H9 (cell line): ENCODE results near the gene VAMP2. TPM values are rescaled to one million over a fixed set of nuclear protein-coding genes. Genes with fewer than 3 reads are reported as not detected.

Experiments
- DNase-seq: peaks from one replicate; pipeline ENCODE4 v3.0.0-alpha.2; 2017
- H2AFZ ChIP-seq: one replicate; pipeline ENCODE4 v1.6.1; 2013; ENCODE audit warnings: mild to moderate bottlenecking, low read length, control low read depth, moderate library complexity
- H2AK5ac ChIP-seq: 2 replicates; pipeline ENCODE4 v1.6.1; 2013; ENCODE audit warnings: low read length, control low read depth, mixed read lengths; ENCODE audit not compliant: insufficient read length
- H2BK120ac ChIP-seq: one replicate; pipeline ENCODE4 v1.6.1; 2013; ENCODE audit warnings: low read depth, mild to moderate bottlenecking, low read length, control low read depth, inconsistent platforms; ENCODE audit not compliant: poor library complexity, severe bottlenecking
- H2BK12ac ChIP-seq: 2 replicates; pipeline ENCODE4 v1.6.1; 2013; ENCODE audit warnings: low read length, control low read depth, mixed read lengths, low read depth; ENCODE audit not compliant: insufficient read length
- H2BK15ac ChIP-seq: 2 replicates; pipeline ENCODE4 v1.6.1; 2013; ENCODE audit warnings: low read depth, low read length, control low read depth
- H2BK20ac ChIP-seq: one replicate; pipeline ENCODE4 v1.6.1; 2013; ENCODE audit warnings: low read depth, mild to moderate bottlenecking, low read length, control low read depth, inconsistent platforms; ENCODE audit not compliant: poor library complexity, severe bottlenecking
- H2BK5ac ChIP-seq: 2 replicates; pipeline ENCODE4 v1.6.1; 2013; ENCODE audit warnings: low read length, control low read depth, mixed read lengths; ENCODE audit not compliant: insufficient read length
- H3K14ac ChIP-seq: 2 replicates; pipeline ENCODE4 v1.6.1; 2013; ENCODE audit warnings: low read length, control low read depth; ENCODE audit not compliant: insufficient read depth
- H3K18ac ChIP-seq: 2 replicates; pipeline ENCODE4 v1.6.1; 2013; ENCODE audit warnings: low read depth, mild to moderate bottlenecking, mixed read lengths, low read length, control low read depth; ENCODE audit not compliant: insufficient read length
- H3K23ac ChIP-seq: 2 replicates; pipeline ENCODE4 v1.6.1; 2013; ENCODE audit warnings: low read length, control low read depth, mixed read lengths, low read depth; ENCODE audit not compliant: insufficient read length
- H3K23me2 ChIP-seq: 2 replicates; pipeline ENCODE4 v1.6.1; 2013; ENCODE audit warnings: low read depth, mild to moderate bottlenecking, mixed read lengths, low read length, control low read depth; ENCODE audit not compliant: insufficient read length, poor library complexity, severe bottlenecking
- H3K27ac ChIP-seq: 2 replicates; pipeline ENCODE4 v1.5.1; 2013; ENCODE audit warnings: low read length, control low read depth, mixed read lengths, low read depth; ENCODE audit not compliant: insufficient read length
- H3K27me3 ChIP-seq: 2 replicates; pipeline ENCODE4 v1.6.1; 2013; ENCODE audit warnings: low read length, control low read depth, inconsistent platforms; ENCODE audit not compliant: insufficient read depth
- H3K4ac ChIP-seq: 2 replicates; pipeline ENCODE4 v1.6.1; 2013; ENCODE audit warnings: low read depth, mild to moderate bottlenecking, control low read depth, inconsistent platforms, low read length, moderate library complexity
- H3K4me1 ChIP-seq: 2 replicates; pipeline ENCODE4 v1.6.1; 2013; ENCODE audit warnings: low read length, control low read depth, inconsistent platforms; ENCODE audit not compliant: insufficient read depth
- H3K4me2 ChIP-seq: 2 replicates; pipeline ENCODE4 v1.6.1; 2013; ENCODE audit warnings: low read length, control low read depth, mixed read lengths; ENCODE audit not compliant: insufficient read length, insufficient read depth
- H3K56ac ChIP-seq: 2 replicates; pipeline ENCODE4 v1.6.1; 2013; ENCODE audit warnings: low read depth, mild to moderate bottlenecking, mixed read lengths, low read length, control low read depth; ENCODE audit not compliant: insufficient read length
- H3K79me1 ChIP-seq: 2 replicates; pipeline ENCODE4 v1.6.1; 2013; ENCODE audit warnings: low read depth, mild to moderate bottlenecking, moderate library complexity, low read length, control low read depth, inconsistent platforms; ENCODE audit not compliant: insufficient read depth, poor library complexity, severe bottlenecking
- H3K79me2 ChIP-seq: 2 replicates; pipeline ENCODE4 v1.6.1; 2013; ENCODE audit warnings: low read length, control low read depth, inconsistent platforms; ENCODE audit not compliant: insufficient read depth
- H3K9ac ChIP-seq: 2 replicates; pipeline ENCODE4 v1.6.1; 2013; ENCODE audit warnings: low read length, control low read depth, mixed read lengths; ENCODE audit not compliant: insufficient read length; ENCODE audit errors: extremely low read depth
- H3K9me3 ChIP-seq: one replicate; pipeline ENCODE4 v1.6.1; 2013; ENCODE audit warnings: low read depth, low read length, inconsistent platforms; ENCODE audit not compliant: control insufficient read depth
- H3T11ph ChIP-seq: one replicate; pipeline ENCODE4 v1.6.1; 2013; ENCODE audit warnings: mild to moderate bottlenecking, low read length, control low read depth, inconsistent platforms
- H4K20me1 ChIP-seq: one replicate; pipeline ENCODE4 v1.6.1; 2013; ENCODE audit not compliant: control insufficient read depth, insufficient read length, insufficient read depth
- H4K5ac ChIP-seq: 2 replicates; pipeline ENCODE4 v1.6.1; 2013; ENCODE audit warnings: low read depth, mild to moderate bottlenecking, mixed read lengths, low read length, control low read depth; ENCODE audit not compliant: insufficient read length
- H4K8ac ChIP-seq: replicated peaks from 2 replicates; pipeline ENCODE4 v1.6.1; 2013; ENCODE audit warnings: low read length, control low read depth, mixed read lengths, low read depth; ENCODE audit not compliant: insufficient read length
- H4K91ac ChIP-seq: 2 replicates; pipeline ENCODE4 v1.6.1; 2013; ENCODE audit warnings: low read depth, mild to moderate bottlenecking, moderate library complexity, mixed read lengths, low read length, control low read depth; ENCODE audit not compliant: insufficient read length
- H3K27ac Mint-ChIP-seq, 3 experiments: 2 replicates in 2 of 3; 3 replicates in 1 of 3; pipeline ENCODE4 v1.8.0; 2020 to 2021; ENCODE audit warnings: mixed read lengths in 3 of 3, mild to moderate bottlenecking in 1 of 3, moderate library complexity in 1 of 3
- H3K27me3 Mint-ChIP-seq: 2 replicates; pipeline ENCODE4 v1.8.0; 2021; ENCODE audit warnings: low read depth, mild to moderate bottlenecking, moderate library complexity, mixed read lengths
- H3K36me3 Mint-ChIP-seq, 3 experiments: 2 replicates in 2 of 3; 3 replicates in 1 of 3; pipeline ENCODE4 v1.8.0; 2020 to 2021; ENCODE audit warnings: low read depth in 3 of 3, mixed read lengths in 3 of 3; ENCODE audit not compliant: insufficient read depth in 1 of 3
- H3K4me1 Mint-ChIP-seq, 2 experiments: 2 replicates each; pipeline ENCODE4 v1.8.0; 2020; ENCODE audit warnings: mixed read lengths in 2 of 2
- H3K4me3 Mint-ChIP-seq, 2 experiments: 2 replicates in 1 of 2; 3 replicates in 1 of 2; pipeline ENCODE4 v1.8.0; 2020 to 2021; ENCODE audit warnings: mild to moderate bottlenecking in 2 of 2, mixed read lengths in 2 of 2, moderate library complexity in 1 of 2
- H3K9me3 Mint-ChIP-seq, 2 experiments: 2 replicates in 1 of 2; 3 replicates in 1 of 2; pipeline ENCODE4 v1.8.0; 2020; ENCODE audit warnings: mild to moderate bottlenecking in 2 of 2, mixed read lengths in 2 of 2, moderate library complexity in 1 of 2
- WGBS: extraction: QIAGEN DNeasy Blood & Tissue Kit; methylation state at CpG from one replicate; pipeline ENCODE4 v1.1.7; 2013; ENCODE audit warnings: missing lambda C conversion rate, low lambda C conversion rate, mixed read lengths; ENCODE audit not compliant: insufficient read length; ENCODE audit errors: extremely low coverage; 5-methylcytosine and 5-hydroxymethylcytosine counted together
- total RNA-seq: library from RNA; stranded (reverse); gene quantifications from 2 replicates; pipeline ENCODE4 v1.2.1, GENCODE V29; 2021
- TF ChIP-seq, protein P1 (sequence below): fragments of 200-600 bp; sonication (generic); conservative IDR thresholded peaks from 3 replicates; pipeline ENCODE4 v1.8.0; 2021; ENCODE audit warnings: antibody characterized with exemption, mild to moderate bottlenecking

VAMP2 gene
- total RNA-seq, 1 experiment from 2014 or later: 22.8 TPM

DNA sequence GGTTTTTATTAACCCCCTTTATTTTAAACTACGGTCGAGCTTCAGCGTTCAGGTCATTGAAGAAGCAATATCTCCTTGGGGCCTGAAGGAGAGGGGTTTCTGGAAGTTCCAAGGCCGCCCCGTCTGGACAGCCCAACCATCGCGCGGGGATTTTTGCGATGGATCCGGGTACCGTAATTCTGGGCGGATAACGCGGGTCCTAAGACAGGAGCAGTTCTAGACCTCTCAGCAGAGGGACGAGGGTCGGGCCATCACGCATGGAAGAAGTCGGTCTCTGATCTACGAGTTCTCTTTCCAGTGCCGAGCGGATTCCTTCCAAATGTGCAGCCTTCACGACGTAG lies 23.7 kb upstream of the VAMP2 start:
- H3T11ph ChIP-seq: no peak overlapping the region
- no peak overlapping the region for H3K18ac ChIP-seq
- no peak overlapping the region for H3K4ac ChIP-seq
- H3K4me2 ChIP-seq: peak overlapping the region; percentile 99
- H3K27me3 Mint-ChIP-seq: peaks cover 9% of the 10 kb centered on the region
- TF ChIP-seq, protein P1, sequence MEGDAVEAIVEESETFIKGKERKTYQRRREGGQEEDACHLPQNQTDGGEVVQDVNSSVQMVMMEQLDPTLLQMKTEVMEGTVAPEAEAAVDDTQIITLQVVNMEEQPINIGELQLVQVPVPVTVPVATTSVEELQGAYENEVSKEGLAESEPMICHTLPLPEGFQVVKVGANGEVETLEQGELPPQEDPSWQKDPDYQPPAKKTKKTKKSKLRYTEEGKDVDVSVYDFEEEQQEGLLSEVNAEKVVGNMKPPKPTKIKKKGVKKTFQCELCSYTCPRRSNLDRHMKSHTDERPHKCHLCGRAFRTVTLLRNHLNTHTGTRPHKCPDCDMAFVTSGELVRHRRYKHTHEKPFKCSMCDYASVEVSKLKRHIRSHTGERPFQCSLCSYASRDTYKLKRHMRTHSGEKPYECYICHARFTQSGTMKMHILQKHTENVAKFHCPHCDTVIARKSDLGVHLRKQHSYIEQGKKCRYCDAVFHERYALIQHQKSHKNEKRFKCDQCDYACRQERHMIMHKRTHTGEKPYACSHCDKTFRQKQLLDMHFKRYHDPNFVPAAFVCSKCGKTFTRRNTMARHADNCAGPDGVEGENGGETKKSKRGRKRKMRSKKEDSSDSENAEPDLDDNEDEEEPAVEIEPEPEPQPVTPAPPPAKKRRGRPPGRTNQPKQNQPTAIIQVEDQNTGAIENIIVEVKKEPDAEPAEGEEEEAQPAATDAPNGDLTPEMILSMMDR: no peak
- DNase-seq: no peak
- peaks cover 2% of the 10 kb centered on the region; the same call in 1 of the 2 replicates for H3K27me3 ChIP-seq
- no peak overlapping the region for H3K23ac ChIP-seq
- peaks cover 3% of the 10 kb centered on the region for H4K20me1 ChIP-seq
- no peaks in the 10 kb centered on the region for H3K79me2 ChIP-seq
- H3K9ac ChIP-seq: peak overlapping the region; percentile 40
- WGBS: no CpG with 5 or more reads among the region's 23 CpGs
- no peak overlapping the region for H2AK5ac ChIP-seq
- H2BK20ac ChIP-seq: no peak overlapping the region
- H2BK5ac ChIP-seq: no peak overlapping the region
- no peak overlapping the region for H3K27ac ChIP-seq
- no peaks in the 10 kb centered on the region for H3K79me1 ChIP-seq
- H4K5ac ChIP-seq: no peak overlapping the region
- no peaks in the 10 kb centered on the region for H3K9me3 ChIP-seq
- H2BK120ac ChIP-seq: no peak overlapping the region
- H4K91ac ChIP-seq: no peak overlapping the region
- H3K36me3 Mint-ChIP-seq: no peaks in the 10 kb centered on the region; a peak in 1 of 7 replicates
- H2BK15ac ChIP-seq: no peak overlapping the region
- H3K9me3 Mint-ChIP-seq: no peaks in the 10 kb centered on the region
- H3K4me1 Mint-ChIP-seq: peaks cover 12 to 15% of the 10 kb centered on the region in 2 experiments
- peaks cover 9% of the 10 kb centered on the region; the same call in 1 of the 2 replicates for H3K4me1 ChIP-seq
- peaks cover 19% of the 10 kb centered on the region for H3K23me2 ChIP-seq
- no peak overlapping the region for H2AFZ ChIP-seq
- no peak overlapping the region for H3K56ac ChIP-seq
- H2BK12ac ChIP-seq: no peak overlapping the region
- no peak overlapping the region for H4K8ac ChIP-seq
- H3K4me3 Mint-ChIP-seq: no peak overlapping the region
- H3K14ac ChIP-seq: no peak overlapping the region
- H3K27ac Mint-ChIP-seq: no peak overlapping the region
